ENCODE data around the gene FBLN1. TPM values are rescaled to one million over a fixed set of nuclear protein-coding genes. Genes with fewer than 3 reads are reported as not detected.
"Not testable (repeated sequence)": the region's sequence is repeated elsewhere in the genome, so short reads cannot be mapped to it uniquely, and the experiment has no call there.

Gene FBLN1
- polyA plus RNA-seq, 6 donors from 2014 or later: not detected

GRCh38 chr22:45529971-45530575, 27.4 kb downstream of the FBLN1 start:
- Mint-ChIP-seq H3K36me3 (no peaks in the 10 kb centered on the region), H3K9me3 (no peaks in the 10 kb centered on the region), H3K27me3 (peaks cover 0 to 8% (median 5%) of the 10 kb centered on the region in 3 donors), H3K27ac (peak overlapping the region in 2 of 6 donors; percentile 18 to 38), H3K4me3 (no peak overlapping the region), H3K4me1 (no peaks in the 10 kb centered on the region)
- no peak for DNase-seq
- no peak for ATAC-seq (ENCODE audit: low read depth in 2 of 2)

GRCh38 chr22:45531441-45532234, 29.0 kb downstream of the FBLN1 start:
- no peak overlapping the region for H3K4me3 Mint-ChIP-seq
- no peaks in the 10 kb centered on the region for H3K4me1 Mint-ChIP-seq
- no peak for DNase-seq
- H3K9me3 Mint-ChIP-seq: no peaks in the 10 kb centered on the region
- no peak overlapping the region for H3K27ac Mint-ChIP-seq
- peaks cover 0 to 8% (median 5%) of the 10 kb centered on the region in 3 donors for H3K27me3 Mint-ChIP-seq
- H3K36me3 Mint-ChIP-seq: no peaks in the 10 kb centered on the region
- no peak for ATAC-seq (ENCODE audit: low read depth in 2 of 2)

GRCh38 chr22:45532235-45532631, 29.6 kb downstream of the FBLN1 start:
- peaks cover 0 to 10% (median 8%) of the 10 kb centered on the region in 3 donors for H3K27me3 Mint-ChIP-seq
- no peaks in the 10 kb centered on the region for H3K4me1 Mint-ChIP-seq
- DNase-seq (no peak), ATAC-seq (ENCODE audit: low read depth in 2 of 2) (no peak)
- no peak overlapping the region for H3K4me3 Mint-ChIP-seq
- no peaks in the 10 kb centered on the region for H3K36me3 Mint-ChIP-seq
- no peaks in the 10 kb centered on the region for H3K9me3 Mint-ChIP-seq
- no peak overlapping the region for H3K27ac Mint-ChIP-seq

- Mint-ChIP-seq H3K4me1 (no peaks in the 10 kb centered on the region), H3K9me3 (no peaks in the 10 kb centered on the region), H3K27ac (no peak overlapping the region), H3K27me3 (peaks cover 4 to 18% (median 8%) of the 10 kb centered on the region in 3 donors), H3K36me3 (no peaks in the 10 kb centered on the region), H3K4me3 (no peak overlapping the region)
- ATAC-seq (ENCODE audit: low read depth in 2 of 2) (no peak), DNase-seq (no peak)
Measured at GRCh38 chr22:45533703-45534102, 31.0 kb downstream of the FBLN1 start.

GRCh38 chr22:45534339-45535192, 31.9 kb downstream of the FBLN1 start:
- no peaks in the 10 kb centered on the region for H3K36me3 Mint-ChIP-seq
- H3K4me3 Mint-ChIP-seq: no peak overlapping the region
- no peaks in the 10 kb centered on the region for H3K4me1 Mint-ChIP-seq
- H3K27me3 Mint-ChIP-seq: peaks cover 4 to 18% (median 8%) of the 10 kb centered on the region in 3 donors
- no peaks in the 10 kb centered on the region for H3K9me3 Mint-ChIP-seq
- no peak for DNase-seq
- H3K27ac Mint-ChIP-seq: peak overlapping the region in 1 of 6 donors; percentile 70
- no peak for ATAC-seq (ENCODE audit: low read depth in 2 of 2)

GRCh38 chr22:45535290-45535689, 32.6 kb downstream of the FBLN1 start:
- Mint-ChIP-seq H3K9me3 (no peaks in the 10 kb centered on the region), H3K4me1 (no peaks in the 10 kb centered on the region), H3K27ac (no peak overlapping the region)

GRCh38 chr22:45535835-45536234, 33.2 kb downstream of the FBLN1 start:
- H3K4me1 Mint-ChIP-seq; H3K36me3 Mint-ChIP-seq; ATAC-seq (ENCODE audit: low read depth in 2 of 2); DNase-seq; H3K27ac Mint-ChIP-seq; H3K9me3 Mint-ChIP-seq; H3K4me3 Mint-ChIP-seq: not testable (repeated sequence)
- peaks cover 10 to 28% (median 18%) of the 10 kb centered on the region in 3 donors for H3K27me3 Mint-ChIP-seq

More at GRCh38 chr22:45535290-45535689, 32.6 kb downstream of the FBLN1 start:
- ATAC-seq (ENCODE audit: low read depth in 2 of 2) (no peak), DNase-seq (no peak)
- Mint-ChIP-seq H3K36me3 (no peaks in the 10 kb centered on the region), H3K4me3 (no peak overlapping the region), H3K27me3 (peaks cover 4 to 22% (median 13%) of the 10 kb centered on the region in 3 donors)

GRCh38 chr22:45537734-45538181, 35.1 kb downstream of the FBLN1 start:
- Mint-ChIP-seq H3K9me3 (no peaks in the 10 kb centered on the region), H3K4me1 (peaks cover 0 to 10% (median 0%) of the 10 kb centered on the region in 3 donors), H3K27ac (no peak overlapping the region), H3K27me3 (peaks cover 11 to 41% (median 22%) of the 10 kb centered on the region in 3 donors), H3K36me3 (no peaks in the 10 kb centered on the region), H3K4me3 (no peak overlapping the region)
- ATAC-seq (ENCODE audit: low read depth in 2 of 2) (no peak), DNase-seq (no peak)

GRCh38 chr22:45538281-45538680, 35.6 kb downstream of the FBLN1 start:
- ATAC-seq (ENCODE audit: low read depth in 2 of 2) (no peak), DNase-seq (no peak)
- no peak overlapping the region for H3K27ac Mint-ChIP-seq
- no peaks in the 10 kb centered on the region for H3K36me3 Mint-ChIP-seq
- peaks cover 11 to 41% (median 22%) of the 10 kb centered on the region in 3 donors for H3K27me3 Mint-ChIP-seq
- H3K4me1 Mint-ChIP-seq: peaks cover 0 to 10% (median 4%) of the 10 kb centered on the region in 3 donors
- H3K4me3 Mint-ChIP-seq: no peak overlapping the region
- H3K9me3 Mint-ChIP-seq: no peaks in the 10 kb centered on the region

GRCh38 chr22:45540122-45540521, 37.4 kb downstream of the FBLN1 start:
- no peak overlapping the region for H3K27ac Mint-ChIP-seq
- H3K36me3 Mint-ChIP-seq: no peaks in the 10 kb centered on the region
- ATAC-seq (ENCODE audit: low read depth in 2 of 2): no peak
- no peak overlapping the region for H3K4me3 Mint-ChIP-seq
- H3K27me3 Mint-ChIP-seq: peaks cover 11 to 41% (median 22%) of the 10 kb centered on the region in 3 donors
- no peak for DNase-seq
- peaks cover 9 to 10% (median 10%) of the 10 kb centered on the region in 3 donors for H3K4me1 Mint-ChIP-seq
- H3K9me3 Mint-ChIP-seq: no peaks in the 10 kb centered on the region

- no peak overlapping the region for H3K4me3 Mint-ChIP-seq
- DNase-seq: no peak
- no peak for ATAC-seq (ENCODE audit: low read depth in 2 of 2)
- H3K4me1 Mint-ChIP-seq: peaks cover 10 to 13% (median 10%) of the 10 kb centered on the region in 3 donors
- H3K9me3 Mint-ChIP-seq: no peaks in the 10 kb centered on the region
- peak overlapping the region in 2 of 6 donors; percentile 65 to 83 for H3K27ac Mint-ChIP-seq
- no peaks in the 10 kb centered on the region for H3K36me3 Mint-ChIP-seq
- H3K27me3 Mint-ChIP-seq: peaks cover 11 to 41% (median 22%) of the 10 kb centered on the region in 3 donors
Measured at GRCh38 chr22:45541382-45541979, 38.8 kb downstream of the FBLN1 start.

GRCh38 chr22:45542001-45542520, 39.4 kb downstream of the FBLN1 start:
- peaks cover 11 to 39% (median 22%) of the 10 kb centered on the region in 3 donors for H3K27me3 Mint-ChIP-seq
- no peaks in the 10 kb centered on the region for H3K9me3 Mint-ChIP-seq
- peaks cover 10 to 13% (median 10%) of the 10 kb centered on the region in 3 donors for H3K4me1 Mint-ChIP-seq
- H3K27ac Mint-ChIP-seq: peak overlapping the region in 4 of 6 donors; percentile 49 to 83 (median 70)
- no peaks in the 10 kb centered on the region for H3K36me3 Mint-ChIP-seq
- DNase-seq (no peak), ATAC-seq (ENCODE audit: low read depth in 2 of 2) (no peak)
- no peak overlapping the region for H3K4me3 Mint-ChIP-seq
